GM18502 (cell line): Measurements from ENCODE around the gene PALLD.
"Not testable (repeated sequence)": the region's sequence is repeated elsewhere in the genome, so short reads cannot be mapped to it uniquely, and the experiment has no call there.

Experiments
- ATAC-seq: cut with Tn5 transposase; IDR thresholded peaks from one replicate; pipeline ENCODE4 v1.9.1; 2021; ENCODE audit warnings: mild to moderate bottlenecking; ENCODE audit not compliant: unreplicated experiment, poor library complexity

The PALLD gene

GRCh38 chr4:168952821-168953246 lies 456.0 kb downstream of the PALLD start:
- ATAC-seq, result not testable (repeated sequence)

GRCh38 chr4:168955674-168956073 lies 458.8 kb downstream of the PALLD start:
- no peak for ATAC-seq

- ATAC-seq, result no peak
Measured at GRCh38 chr4:168960716-168961115, 463.9 kb downstream of the PALLD start.

GRCh38 chr4:168972596-168972995 lies 475.7 kb downstream of the PALLD start:
- ATAC-seq, result no peak
